GM21390 (cell line): Measurements from ENCODE around the gene CADPS.
A peak's percentile ranks its signal among the peaks of the same experiment; 100 is the strongest.

Experiments used
- ATAC-seq: cut with Tn5 transposase; IDR thresholded peaks from one replicate; pipeline ENCODE4 v1.9.1; 2021; ENCODE audit not compliant: unreplicated experiment

The CADPS gene

GRCh38 chr3:62688812-62689211 lies 186.4 kb downstream of the CADPS start:
- no peak for ATAC-seq

GRCh38 chr3:62688050-62688449 lies 187.2 kb downstream of the CADPS start:
- ATAC-seq: no peak

GRCh38 chr3:62686503-62687294 lies 188.5 kb downstream of the CADPS start:
- no peak for ATAC-seq

- ATAC-seq: no peak
Observed at GRCh38 chr3:62682826-62683225, 192.4 kb downstream of the CADPS start.

GRCh38 chr3:62679988-62680387 lies 195.2 kb downstream of the CADPS start:
- ATAC-seq: no peak

- ATAC-seq: no peak
Observed at GRCh38 chr3:62678841-62679240, 196.4 kb downstream of the CADPS start.

GRCh38 chr3:62677926-62678325 lies 197.3 kb downstream of the CADPS start:
- ATAC-seq: no peak

- ATAC-seq: no peak
Observed at GRCh38 chr3:62676689-62677271, 198.4 kb downstream of the CADPS start.

- no peak for ATAC-seq
Observed at GRCh38 chr3:62675492-62675891, 199.7 kb downstream of the CADPS start.

GRCh38 chr3:62672988-62673313 lies 202.3 kb downstream of the CADPS start:
- ATAC-seq: no peak

GRCh38 chr3:62672270-62672987 lies 202.8 kb downstream of the CADPS start:
- peak; percentile 83 for ATAC-seq

GRCh38 chr3:62670351-62670750 lies 204.9 kb downstream of the CADPS start:
- ATAC-seq: no peak

GRCh38 chr3:62669161-62669560 lies 206.1 kb downstream of the CADPS start:
- ATAC-seq: no peak

- peak; percentile 42 for ATAC-seq
Observed at GRCh38 chr3:62667714-62668113, 207.5 kb downstream of the CADPS start.

GRCh38 chr3:62665627-62666437 lies 209.4 kb downstream of the CADPS start:
- peak; percentile 92 for ATAC-seq

- no peak for ATAC-seq
Observed at GRCh38 chr3:62662677-62663076, 212.5 kb downstream of the CADPS start.

GRCh38 chr3:62659660-62660059 lies 215.6 kb downstream of the CADPS start:
- ATAC-seq: no peak

- no peak for ATAC-seq
Observed at GRCh38 chr3:62655691-62656063, 219.5 kb downstream of the CADPS start.

- no peak for ATAC-seq
Observed at GRCh38 chr3:62655056-62655690, 220.0 kb downstream of the CADPS start.

- no peak for ATAC-seq
Observed at GRCh38 chr3:62653796-62654195, 221.4 kb downstream of the CADPS start.

GRCh38 chr3:62647711-62648110 lies 227.5 kb downstream of the CADPS start:
- ATAC-seq: no peak
